HG03575 (cell line): ENCODE data around the gene ZNF24.

Source experiments
- ATAC-seq: cut with Tn5 transposase; IDR thresholded peaks from one replicate; pipeline ENCODE4 v1.9.1; 2021; ENCODE audit not compliant: unreplicated experiment, insufficient number of reproducible peaks, low FRiP score; ENCODE audit errors: extremely low read depth

The ZNF24 gene

GRCh38 chr18:35361570-35362321, 17.5 kb upstream of the ZNF24 start:
- no peak for ATAC-seq

DNA sequence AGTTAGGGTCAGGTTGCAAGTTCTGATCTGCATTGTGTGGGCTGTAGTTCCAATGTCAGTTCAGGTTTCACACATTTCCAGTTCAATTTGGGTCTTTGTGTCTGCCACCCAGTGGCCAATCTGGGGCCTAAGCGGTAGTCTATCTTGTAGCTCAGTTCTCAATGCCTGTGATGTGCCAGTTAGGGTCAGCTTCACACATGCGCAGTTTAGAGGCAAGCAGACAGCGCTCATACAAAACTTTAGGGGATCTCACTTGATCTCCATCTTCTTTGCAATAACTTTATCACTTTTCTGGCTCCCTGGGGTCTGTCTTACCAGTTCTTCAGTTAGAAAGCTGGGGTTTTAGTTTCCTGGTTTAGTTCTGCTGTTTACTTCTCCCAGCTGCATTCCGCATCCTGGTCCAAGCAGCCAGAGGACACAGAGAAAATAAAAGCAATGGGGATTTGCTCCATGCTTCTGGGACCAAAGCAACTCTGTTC, 11.0 kb upstream of the ZNF24 start:
- peak; percentile 97 for ATAC-seq

GRCh38 chr18:35352778-35353177, 8.6 kb upstream of the ZNF24 start:
- ATAC-seq = no peak

- ATAC-seq = no peak
These were observed 8.1 kb upstream of the ZNF24 start for GRCh38 chr18:35352283-35352682.

DNA sequence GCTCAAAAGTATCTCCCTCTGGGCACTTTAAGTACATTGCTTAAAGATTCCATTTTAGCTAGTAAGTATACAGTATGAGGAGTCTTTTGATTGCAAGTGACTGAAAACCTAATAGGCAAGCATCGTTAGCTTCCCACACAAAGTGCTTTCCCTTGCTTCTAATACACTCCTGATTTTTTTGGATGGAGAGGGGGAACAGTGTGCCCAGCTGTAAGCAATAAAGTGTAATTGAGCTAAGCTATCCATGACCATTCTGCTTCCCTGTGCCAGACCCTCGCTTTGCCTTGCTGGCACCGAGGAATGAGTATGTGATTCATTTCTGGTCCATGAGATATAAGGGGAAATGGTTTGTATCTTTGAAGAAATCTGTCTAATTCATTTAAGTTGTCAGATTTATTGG, 3.8 kb upstream of the ZNF24 start:
- ATAC-seq = no peak

DNA sequence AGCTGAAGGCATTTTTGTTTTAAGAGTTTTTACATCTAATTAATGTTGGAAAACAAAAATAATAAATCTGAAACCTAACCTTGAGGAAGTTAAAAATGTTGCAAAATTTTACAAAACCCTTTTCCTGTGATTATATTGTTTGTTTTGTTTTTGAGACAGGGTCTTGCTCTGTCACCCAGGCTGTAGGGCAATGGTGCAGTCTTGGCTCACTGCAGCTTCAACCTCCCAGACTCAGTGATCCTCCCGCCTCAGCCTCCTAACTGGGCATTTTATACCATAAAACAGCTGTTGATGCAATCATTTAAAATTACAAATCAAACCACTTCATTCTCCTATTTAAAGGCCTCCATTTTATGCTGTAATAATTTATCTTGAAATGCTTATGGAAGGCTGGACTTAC, 1.7 kb upstream of the ZNF24 start:
- no peak for ATAC-seq

GRCh38 chr18:35345460-35345921, 1.3 kb upstream of the ZNF24 start:
- peak; percentile 42 for ATAC-seq

DNA sequence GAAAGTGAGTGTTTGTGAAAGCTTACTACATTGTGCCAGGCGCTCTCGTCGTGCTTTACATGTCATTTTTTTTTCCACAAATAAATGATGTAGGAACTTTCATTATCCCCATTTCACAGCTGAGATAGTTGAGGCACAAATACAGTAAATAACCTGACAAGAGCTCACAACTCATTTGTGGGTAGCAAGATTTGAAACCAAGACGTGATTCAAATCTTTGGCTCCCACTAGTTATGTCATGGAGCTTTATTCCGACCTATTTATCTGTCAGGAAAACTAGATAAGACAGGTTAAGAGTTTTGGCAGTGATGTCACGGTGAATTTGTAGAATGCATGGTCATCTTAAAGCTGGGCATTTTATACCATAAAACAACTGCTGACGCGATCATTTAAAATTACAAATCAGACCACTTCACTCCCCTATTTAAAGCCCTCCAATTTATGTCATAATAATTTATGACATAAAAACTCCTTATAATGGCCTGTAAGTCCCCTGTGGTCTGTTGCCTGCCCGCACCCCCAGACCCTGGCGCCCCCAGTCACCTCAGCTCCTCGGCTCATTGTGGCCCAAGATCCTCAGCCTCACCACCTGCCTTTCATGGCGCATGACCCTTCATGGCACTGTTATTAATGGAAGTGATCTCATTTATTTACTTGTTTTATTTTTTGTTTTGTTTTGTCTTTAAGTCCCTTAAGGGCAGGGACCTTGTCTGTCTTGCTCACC, 678 bp upstream of the ZNF24 start:
- ATAC-seq = no peak

DNA sequence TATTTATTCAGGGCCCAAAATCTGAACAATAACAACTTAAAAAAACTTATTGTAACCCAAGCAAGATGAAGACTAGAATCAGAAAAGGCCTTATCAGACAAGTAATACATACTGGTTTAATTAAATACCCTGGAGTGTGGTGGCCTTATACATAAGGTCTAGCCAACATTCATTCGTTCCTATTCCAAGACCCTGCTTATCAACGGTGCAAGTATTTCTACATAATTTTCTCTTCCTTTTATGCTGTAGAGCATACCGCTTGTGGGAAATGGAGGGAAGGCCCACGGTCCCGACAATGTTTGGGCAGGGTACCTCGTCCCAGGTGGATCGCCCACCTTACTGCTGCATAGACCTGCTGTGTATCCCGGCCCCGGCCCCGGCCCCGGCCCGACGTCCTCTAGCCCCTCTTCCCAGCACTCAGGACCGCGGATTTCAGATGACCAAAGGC, 708 bp downstream of the ZNF24 start:
- ATAC-seq = no peak

GRCh38 chr18:35337286-35337685, 6.9 kb downstream of the ZNF24 start:
- ATAC-seq = no peak

- no peak for ATAC-seq
These were observed 8.4 kb downstream of the ZNF24 start for GRCh38 chr18:35335866-35336265.

- ATAC-seq = no peak
These were observed 9.4 kb downstream of the ZNF24 start for GRCh38 chr18:35334821-35335220.

GRCh38 chr18:35334212-35334611, 10.0 kb downstream of the ZNF24 start:
- ATAC-seq = no peak

DNA sequence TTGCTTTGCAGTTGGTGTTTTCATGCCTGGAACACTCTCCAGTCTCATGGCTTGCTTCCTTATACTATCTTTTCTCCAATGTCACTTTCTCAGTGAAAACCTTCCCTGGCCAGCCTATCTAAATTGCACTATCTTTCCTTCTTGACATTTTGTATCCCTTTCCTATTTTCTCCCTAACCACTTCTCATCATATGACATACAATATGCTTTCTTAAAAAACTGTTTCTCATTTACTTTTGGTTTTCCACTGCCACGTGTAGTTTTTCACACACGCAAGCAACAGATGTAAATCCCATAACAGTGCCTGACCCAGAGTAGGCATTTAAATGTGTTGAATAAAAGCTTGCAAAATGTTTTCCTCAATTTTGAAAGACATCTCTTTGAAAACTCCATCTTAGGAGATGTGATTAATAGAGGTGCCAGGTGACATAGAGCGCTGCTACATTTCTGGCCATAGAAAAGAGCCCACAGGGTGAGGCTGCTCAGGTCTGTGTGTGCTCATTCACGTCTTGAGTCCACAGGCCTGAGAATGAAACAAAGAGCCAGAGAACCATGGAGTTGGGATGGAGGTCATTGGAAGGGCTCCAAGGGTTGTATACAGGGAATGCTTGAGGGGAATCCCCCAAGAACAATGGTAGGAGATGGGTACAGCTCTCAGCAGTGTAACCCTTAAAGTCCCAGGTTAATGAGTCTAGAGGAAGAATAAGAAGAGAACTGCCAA, 12.7 kb downstream of the ZNF24 start:
- ATAC-seq = no peak

- ATAC-seq = no peak
These were observed 15.4 kb downstream of the ZNF24 start for GRCh38 chr18:35328868-35329267.

DNA sequence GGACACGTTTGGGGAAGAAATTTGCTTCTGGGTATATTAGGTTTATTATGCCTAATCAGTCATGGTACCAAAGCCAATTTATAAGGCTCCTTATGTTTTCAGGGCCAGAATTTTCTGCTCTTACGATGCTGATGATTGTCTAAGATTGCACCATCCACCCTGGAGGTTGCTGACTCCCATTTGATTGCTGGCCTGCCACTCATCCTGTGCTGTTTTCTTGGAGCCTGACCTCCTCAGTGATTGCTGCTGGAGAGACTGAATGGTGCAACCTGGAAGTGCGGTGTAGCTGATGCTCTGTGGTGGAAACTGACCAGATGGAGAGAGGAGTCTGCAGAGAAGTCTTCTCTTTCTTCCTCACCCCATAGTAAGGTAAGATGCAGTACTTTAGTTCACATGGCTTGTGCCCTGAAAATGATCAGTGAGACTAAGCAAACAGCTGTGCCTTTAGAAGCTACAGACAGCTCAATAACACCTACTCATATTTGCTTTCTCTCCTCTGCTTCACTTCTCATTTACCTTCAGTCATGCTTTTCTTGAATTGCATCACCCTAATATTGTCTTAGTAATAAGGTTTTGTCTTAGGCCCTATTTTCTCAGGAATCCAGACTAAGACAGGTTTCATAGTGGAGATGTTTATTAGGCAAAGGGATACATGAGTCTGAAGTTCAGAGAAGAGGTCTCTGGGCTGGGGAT, 17.4 kb downstream of the ZNF24 start:
- no peak for ATAC-seq

DNA sequence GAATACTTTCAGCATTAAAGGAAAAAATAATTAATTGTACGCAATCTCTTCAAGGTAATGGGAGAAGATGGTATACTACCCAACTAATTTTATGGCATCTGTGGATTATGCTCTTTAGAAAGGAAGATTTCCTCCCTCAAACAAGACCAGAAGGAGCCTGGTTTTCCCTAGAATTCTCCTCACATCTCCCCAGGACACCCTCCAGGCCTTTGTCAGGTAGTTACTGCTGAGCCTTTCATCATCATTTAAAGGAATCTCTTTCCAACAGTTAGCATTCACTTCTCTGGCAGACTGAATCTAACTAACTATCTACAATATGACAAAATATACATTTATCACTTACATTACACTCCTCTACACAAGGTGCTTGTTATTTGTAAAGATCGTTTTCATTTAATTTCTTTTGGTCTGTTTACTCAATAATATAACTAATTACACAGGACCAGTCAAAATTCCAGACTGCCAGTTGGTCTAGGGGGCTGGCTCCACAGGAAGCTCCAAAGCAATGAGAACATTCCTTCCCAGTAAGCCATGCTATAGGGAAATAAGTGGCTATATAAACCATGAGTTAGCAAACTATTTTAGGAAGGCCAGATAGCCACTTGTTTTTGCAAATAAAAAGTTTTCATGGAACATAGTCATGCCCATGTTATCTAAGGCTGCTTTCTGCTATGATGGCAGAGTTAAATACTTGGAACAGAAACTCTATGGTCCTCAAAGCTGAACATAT, 19.1 kb downstream of the ZNF24 start:
- no peak for ATAC-seq
